Stimulated activated CD8-positive, alpha-beta memory T cell treated with anti-CD3 and anti-CD28 coated beads, Interleukin-12 subunit alpha, Interleukin-12 subunit beta, amount 100 ng/mL, for 24 hours (primary cell): ENCODE measurements around the gene NDUFS3.

Experiments used
- DNase-seq: peaks from one replicate; pipeline ENCODE4 v3.0.0-alpha.2; 2020; ENCODE audit errors: extremely low read depth

The NDUFS3 gene

GRCh38 chr11:47631473-47631872 lies 52.6 kb downstream of the NDUFS3 start:
- no peak for DNase-seq
